Stimulated activated memory B cell treated with anti-CD40 and anti-IgM and Interleukin-4, amounts not matched to agents 10 μg/mL and 1 μg/mL and 100 μg/mL, for 72 hours (primary cell): ENCODE results near the gene ASCC3.

Experiments used
- ATAC-seq: fragments of 150-1000 bp; cut with Tn5 transposase; 2 replicates; pipeline ENCODE4 v1.10.0; 2021
- H3K27ac Mint-ChIP-seq: one replicate; pipeline ENCODE4 v1.8.0; 2022; ENCODE audit warnings: mild to moderate bottlenecking, mixed read lengths
- H3K27me3 Mint-ChIP-seq: one replicate; pipeline ENCODE4 v1.8.0; 2022; ENCODE audit warnings: mixed read lengths
- H3K36me3 Mint-ChIP-seq: one replicate; pipeline ENCODE4 v1.8.0; 2022; ENCODE audit warnings: mixed read lengths
- H3K4me1 Mint-ChIP-seq: one replicate; pipeline ENCODE4 v1.8.0; 2022; ENCODE audit warnings: mixed read lengths
- H3K4me3 Mint-ChIP-seq: one replicate; pipeline ENCODE4 v1.8.0; 2022; ENCODE audit warnings: mild to moderate bottlenecking, moderate library complexity, mixed read lengths
- H3K9me3 Mint-ChIP-seq: one replicate; pipeline ENCODE4 v1.8.0; 2022; ENCODE audit warnings: mixed read lengths

Gene ASCC3

DNA sequence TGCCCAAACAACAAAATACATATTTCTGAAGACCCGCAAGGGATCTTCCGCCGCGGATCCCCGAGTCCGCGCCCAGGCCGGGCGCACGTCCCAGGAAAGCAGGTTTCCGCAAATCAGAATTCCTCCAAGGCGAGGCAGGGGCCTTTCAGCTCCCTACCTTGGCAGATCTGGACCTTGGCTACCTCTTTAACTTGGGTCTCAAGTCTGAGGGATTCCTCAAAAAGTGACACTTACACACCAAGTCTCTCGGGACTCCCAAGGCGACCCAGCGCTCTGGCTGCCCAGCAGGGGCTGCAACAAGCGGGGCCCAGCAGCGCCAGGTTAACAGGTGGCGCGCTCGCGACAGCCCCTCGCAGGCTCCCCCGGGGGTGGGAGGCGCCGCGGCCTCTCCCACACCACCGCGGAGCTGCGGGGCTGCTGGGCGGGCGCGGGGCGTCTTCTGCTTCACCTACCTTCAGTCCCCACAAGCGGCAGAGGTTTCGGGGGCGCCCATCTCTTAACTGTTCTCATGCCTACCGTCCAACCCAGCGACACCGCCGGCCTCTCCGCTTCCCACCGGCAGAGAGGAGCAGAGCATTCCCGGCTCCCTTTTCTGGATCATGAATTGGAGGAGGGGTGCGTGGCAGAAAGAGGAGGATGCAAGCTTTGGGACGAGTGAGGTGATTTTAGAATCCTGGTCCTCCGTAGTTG lies 416.8 kb downstream of the ASCC3 start:
- H3K4me1 Mint-ChIP-seq = peaks cover 31% of the 10 kb centered on the region
- H3K4me3 Mint-ChIP-seq = no peak overlapping the region
- ATAC-seq = no peak
- H3K9me3 Mint-ChIP-seq = peaks cover 2% of the 10 kb centered on the region
- H3K27ac Mint-ChIP-seq = no peak overlapping the region
- peaks cover 8% of the 10 kb centered on the region for H3K27me3 Mint-ChIP-seq
- H3K36me3 Mint-ChIP-seq = no peaks in the 10 kb centered on the region

DNA sequence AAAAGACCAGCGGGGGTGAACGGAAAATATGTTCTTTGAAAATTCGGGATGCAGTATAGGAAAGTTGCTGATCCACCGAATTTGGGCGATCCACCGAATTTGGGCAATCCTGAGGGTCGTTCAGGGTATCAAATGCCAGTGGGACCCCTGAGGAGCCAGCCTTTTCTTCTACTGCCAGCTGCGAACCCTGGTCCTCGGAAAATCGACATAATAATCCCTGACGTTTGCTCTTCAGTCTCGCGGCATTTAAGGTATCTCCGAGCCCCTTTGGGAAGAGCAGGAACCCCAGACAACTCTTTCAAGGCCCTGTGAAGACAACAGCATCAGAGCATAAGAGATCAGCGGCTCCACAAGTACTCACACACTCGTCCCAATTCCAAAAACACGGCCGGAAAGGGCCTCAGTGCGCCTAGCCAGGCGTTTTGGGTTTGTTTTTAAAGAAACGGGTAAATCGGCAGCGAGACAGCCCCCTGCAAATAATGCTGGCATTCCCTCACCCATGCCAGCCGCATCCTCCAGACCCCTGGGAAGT lies 417.4 kb downstream of the ASCC3 start:
- Mint-ChIP-seq H3K27ac (no peak overlapping the region), H3K27me3 (peaks cover 2% of the 10 kb centered on the region), H3K4me3 (no peak overlapping the region), H3K9me3 (peaks cover 2% of the 10 kb centered on the region), H3K36me3 (no peaks in the 10 kb centered on the region), H3K4me1 (peaks cover 31% of the 10 kb centered on the region)
- ATAC-seq = no peak

DNA sequence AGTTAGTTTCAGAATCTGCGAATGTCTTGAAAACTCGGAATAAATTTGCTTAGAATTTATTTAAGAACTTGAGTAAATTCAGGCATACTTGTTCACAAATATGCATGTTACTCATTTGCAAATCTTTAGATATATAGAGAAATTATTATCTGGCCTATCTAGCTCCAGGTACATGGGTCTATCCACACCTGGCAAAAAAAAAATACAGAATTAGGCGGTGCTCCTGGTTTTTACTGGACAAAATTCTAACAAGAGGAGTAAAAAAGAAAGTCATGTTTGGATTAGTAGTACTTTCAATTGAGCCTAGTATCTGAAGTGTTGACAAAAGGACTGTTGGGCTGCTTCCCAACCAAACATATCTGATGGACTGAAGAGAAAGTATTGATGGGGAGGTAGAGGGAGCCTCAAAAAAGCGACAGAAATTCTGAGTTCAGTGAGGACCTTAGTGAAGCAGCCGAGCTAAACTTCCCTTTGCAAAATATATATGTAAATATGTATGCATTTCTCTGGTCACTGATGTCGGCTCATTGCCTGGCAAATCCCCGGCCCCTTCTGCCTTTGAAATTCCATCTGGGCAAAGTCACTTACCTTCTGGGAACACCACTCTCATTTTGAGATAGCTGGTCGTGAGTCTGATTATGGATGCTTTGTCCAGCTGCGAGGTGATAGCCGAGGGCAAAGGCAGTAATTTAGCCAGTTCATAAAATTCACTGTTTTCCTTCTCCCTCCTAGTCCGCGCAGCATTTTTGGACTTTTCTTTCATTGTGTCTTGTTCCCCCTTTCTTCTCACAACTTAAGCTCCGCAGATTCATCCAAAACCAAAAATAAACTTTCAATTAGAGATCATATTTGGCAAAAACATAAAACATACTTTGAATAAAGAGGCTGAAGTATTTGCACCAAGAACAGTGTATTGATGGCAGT lies 418.2 kb downstream of the ASCC3 start:
- H3K4me3 Mint-ChIP-seq = no peak overlapping the region
- ATAC-seq = no peak
- peaks cover 3% of the 10 kb centered on the region for H3K9me3 Mint-ChIP-seq
- H3K36me3 Mint-ChIP-seq = peaks cover 2% of the 10 kb centered on the region
- H3K27me3 Mint-ChIP-seq = no peaks in the 10 kb centered on the region
- peaks cover 31% of the 10 kb centered on the region for H3K4me1 Mint-ChIP-seq
- H3K27ac Mint-ChIP-seq = no peak overlapping the region

DNA sequence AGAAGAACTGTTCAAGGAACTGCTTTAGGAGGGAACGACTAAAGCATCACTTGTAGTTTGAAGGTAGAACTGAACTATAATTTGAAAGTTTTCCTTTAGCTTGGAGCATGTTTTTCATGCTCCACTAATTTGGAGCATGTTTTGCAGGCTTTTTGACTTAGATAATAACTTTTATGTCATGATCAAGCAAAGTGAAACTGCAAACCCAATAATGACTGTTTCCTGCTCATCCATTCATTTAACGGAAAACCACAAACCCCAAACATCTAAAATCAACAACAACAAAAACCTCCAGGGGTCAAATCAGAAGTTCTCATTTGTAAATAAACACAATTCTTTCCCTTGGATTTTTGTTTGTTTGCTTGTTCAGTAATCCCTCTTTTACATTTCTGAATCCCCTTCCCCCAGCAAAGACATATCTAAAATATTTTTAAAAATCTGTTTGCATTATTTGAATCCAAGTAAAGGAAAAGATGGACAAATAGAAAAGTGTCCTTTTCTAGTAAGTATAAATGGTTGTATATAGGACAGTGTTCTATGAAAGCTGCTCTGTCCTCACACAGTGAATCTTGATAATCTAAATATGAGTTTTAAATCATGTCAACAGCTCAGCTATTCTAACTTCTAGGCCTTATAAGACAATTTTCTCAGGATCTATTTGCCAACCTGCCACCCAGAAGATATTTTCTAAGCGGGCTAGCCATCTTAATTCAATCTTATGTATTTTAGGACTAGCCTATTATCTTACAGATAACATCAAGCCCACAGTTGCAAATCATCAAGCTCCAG lies 419.0 kb downstream of the ASCC3 start:
- H3K27ac Mint-ChIP-seq = no peak overlapping the region
- H3K4me1 Mint-ChIP-seq = peaks cover 27% of the 10 kb centered on the region
- H3K4me3 Mint-ChIP-seq = no peak overlapping the region
- H3K27me3 Mint-ChIP-seq = no peaks in the 10 kb centered on the region
- H3K9me3 Mint-ChIP-seq = peaks cover 5% of the 10 kb centered on the region
- peaks cover 5% of the 10 kb centered on the region for H3K36me3 Mint-ChIP-seq
- ATAC-seq = no peak

DNA sequence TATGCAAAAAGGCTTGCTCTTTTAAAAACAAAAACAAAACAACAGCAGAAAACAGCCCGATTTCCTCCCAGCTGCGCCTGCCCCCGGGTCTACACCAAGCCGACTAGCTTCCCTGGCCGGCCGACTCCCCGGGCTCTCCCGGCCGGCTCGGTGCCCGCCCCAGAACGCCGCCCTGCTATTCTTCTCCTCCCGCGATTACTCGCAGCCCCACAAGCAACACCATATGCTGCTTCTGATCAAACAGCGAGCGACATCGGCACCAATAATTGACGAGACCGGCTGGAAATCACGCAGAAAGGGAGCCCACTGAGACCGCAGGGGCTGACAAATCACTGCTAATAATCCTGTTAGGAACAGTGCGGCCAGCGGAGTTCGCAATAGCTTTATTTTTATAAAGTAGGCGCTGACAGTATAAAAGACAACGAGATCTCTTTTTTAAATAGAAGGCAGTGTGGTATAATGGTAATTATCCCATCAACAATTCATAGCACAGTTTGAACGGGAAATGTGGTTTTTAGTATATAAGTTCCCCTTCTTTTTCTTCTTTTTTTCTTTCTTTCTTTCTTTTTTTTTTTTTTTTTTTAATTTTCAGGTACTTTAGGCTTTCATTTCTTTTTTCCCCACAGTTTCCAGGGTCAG lies 419.7 kb downstream of the ASCC3 start:
- no peaks in the 10 kb centered on the region for H3K27me3 Mint-ChIP-seq
- peaks cover 5% of the 10 kb centered on the region for H3K36me3 Mint-ChIP-seq
- peaks cover 5% of the 10 kb centered on the region for H3K9me3 Mint-ChIP-seq
- H3K4me1 Mint-ChIP-seq = peaks cover 20% of the 10 kb centered on the region
- no peak overlapping the region for H3K27ac Mint-ChIP-seq
- no peak for ATAC-seq
- H3K4me3 Mint-ChIP-seq = no peak overlapping the region

DNA sequence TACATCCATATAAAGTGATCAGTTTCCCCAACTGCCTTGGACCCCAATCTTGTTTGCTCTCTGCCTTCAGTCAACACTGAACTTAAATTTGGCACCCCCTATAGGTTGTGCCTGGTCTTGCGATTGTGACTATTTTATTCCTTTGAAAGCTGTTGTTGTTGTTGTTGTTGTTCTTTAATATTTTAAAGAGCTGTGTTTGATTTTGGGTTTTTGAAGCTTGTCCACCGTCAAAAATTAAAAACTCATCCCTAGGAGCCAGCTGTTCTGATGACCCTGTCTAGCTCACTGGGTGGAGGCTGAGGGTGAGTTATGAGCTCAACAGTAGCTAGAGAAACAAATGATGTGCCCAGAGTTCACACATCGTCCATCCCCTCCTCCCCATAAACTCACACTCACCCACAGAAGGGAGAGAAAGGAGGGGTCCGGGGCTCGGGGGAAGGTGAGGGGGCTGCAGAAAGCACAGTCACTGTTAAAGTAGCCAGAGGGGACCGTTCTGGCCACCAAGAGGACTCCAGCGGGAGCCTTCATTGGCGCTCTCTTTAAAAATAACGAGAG lies 420.4 kb downstream of the ASCC3 start:
- Mint-ChIP-seq H3K27me3 (no peaks in the 10 kb centered on the region), H3K27ac (no peak overlapping the region), H3K4me1 (peaks cover 17% of the 10 kb centered on the region), H3K4me3 (no peak overlapping the region), H3K36me3 (peaks cover 5% of the 10 kb centered on the region), H3K9me3 (peaks cover 3% of the 10 kb centered on the region)
- ATAC-seq = no peak

DNA sequence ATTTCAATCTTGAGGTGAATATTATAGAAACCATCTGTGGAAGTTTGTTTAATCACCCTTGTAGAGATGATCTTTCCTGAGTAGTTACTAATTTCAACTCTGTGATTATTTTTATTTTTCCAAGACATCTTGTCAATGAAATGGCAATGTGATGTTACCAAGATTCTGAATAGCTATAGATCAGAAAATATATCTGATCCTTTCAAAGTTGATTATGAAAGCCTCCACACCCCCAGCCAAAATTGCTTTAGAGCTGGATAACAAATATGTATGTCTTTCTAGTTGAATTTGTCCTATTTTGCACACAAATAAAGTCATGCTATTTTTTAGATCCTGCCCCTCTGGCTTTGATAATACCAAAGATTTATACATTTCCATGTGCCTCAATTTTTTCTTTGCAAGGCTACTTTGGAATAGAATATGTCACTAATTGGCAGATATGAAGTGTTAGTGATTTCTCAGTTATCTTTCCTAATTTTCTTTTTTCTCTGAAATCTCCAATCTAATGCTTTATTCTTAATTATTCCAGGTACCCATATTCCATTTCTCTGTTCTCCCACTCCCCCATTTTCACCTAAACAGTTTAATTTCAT lies 421.4 kb downstream of the ASCC3 start:
- Mint-ChIP-seq H3K27ac (no peak overlapping the region), H3K4me3 (no peak overlapping the region)

DNA sequence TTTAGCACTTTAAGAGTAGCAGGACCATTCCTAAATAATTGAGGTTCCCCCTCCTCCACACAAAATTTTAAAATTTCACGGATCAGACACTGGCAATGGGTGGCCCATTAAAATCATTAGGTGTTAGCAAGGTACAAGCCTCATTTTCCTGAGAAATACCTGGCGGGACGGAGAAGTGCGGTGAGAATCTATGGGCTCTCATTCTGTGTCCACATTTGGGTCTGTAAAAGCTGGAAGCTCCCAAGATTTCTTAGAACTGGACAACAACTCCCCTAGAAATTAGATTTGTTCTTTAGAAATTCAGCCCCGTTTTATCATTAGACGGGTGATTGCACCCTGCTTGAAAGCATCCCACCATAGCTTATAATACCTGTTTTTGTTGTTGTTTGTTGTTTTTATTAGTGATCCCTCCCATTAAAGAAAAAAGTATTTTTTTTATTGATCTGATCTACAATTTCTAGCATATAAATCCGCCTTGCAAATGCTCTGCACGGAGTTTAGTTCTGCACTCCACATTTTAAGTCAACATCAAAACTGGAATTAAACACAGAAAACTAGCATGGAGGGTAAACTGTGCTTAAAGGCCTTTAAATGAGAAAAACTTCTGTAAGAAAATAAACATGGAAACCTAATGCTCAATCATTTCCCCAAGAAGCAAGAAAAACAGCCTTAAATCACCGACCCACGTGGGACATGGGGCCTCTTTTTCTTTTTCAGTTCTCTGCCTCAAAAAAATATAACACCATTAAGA lies 422.1 kb downstream of the ASCC3 start:
- H3K36me3 Mint-ChIP-seq = peaks cover 5% of the 10 kb centered on the region
- H3K27ac Mint-ChIP-seq = no peak overlapping the region
- H3K4me3 Mint-ChIP-seq = no peak overlapping the region
- ATAC-seq = no peak
- no peaks in the 10 kb centered on the region for H3K27me3 Mint-ChIP-seq
- peaks cover 8% of the 10 kb centered on the region for H3K9me3 Mint-ChIP-seq
- H3K4me1 Mint-ChIP-seq = peaks cover 17% of the 10 kb centered on the region

More for the DNA sequence above, 421.4 kb downstream of the ASCC3 start:
- Mint-ChIP-seq H3K27me3 (no peaks in the 10 kb centered on the region), H3K9me3 (peaks cover 8% of the 10 kb centered on the region), H3K4me1 (peaks cover 17% of the 10 kb centered on the region), H3K36me3 (peaks cover 5% of the 10 kb centered on the region)
- no peak for ATAC-seq
